Lung microvascular endothelial cell (primary cell): ENCODE data around the gene SP1. TPM values are rescaled to one million over a fixed set of nuclear protein-coding genes. Genes with fewer than 3 reads are reported as not detected.
"Not testable (repeated sequence)": the region's sequence is repeated elsewhere in the genome, so short reads cannot be mapped to it uniquely, and the experiment has no call there.

Experiments
- DNase-seq, 2 donors: peaks; one replicate each; pipeline versions ENCODE4 v3.0.0 to v3.0.0-alpha.2; 2010; ENCODE audit warnings: low read depth in 2 of 2
- total RNA-seq: library from RNA; depleted of rRNA; stranded (reverse); fragments of >200 nt; gene quantifications from 2 replicates; pipeline ENCODE4 v1.2.1, GENCODE V29; 2014

Gene SP1
- total RNA-seq, 1 donor from 2014 or later, result 26.8 TPM

DNA sequence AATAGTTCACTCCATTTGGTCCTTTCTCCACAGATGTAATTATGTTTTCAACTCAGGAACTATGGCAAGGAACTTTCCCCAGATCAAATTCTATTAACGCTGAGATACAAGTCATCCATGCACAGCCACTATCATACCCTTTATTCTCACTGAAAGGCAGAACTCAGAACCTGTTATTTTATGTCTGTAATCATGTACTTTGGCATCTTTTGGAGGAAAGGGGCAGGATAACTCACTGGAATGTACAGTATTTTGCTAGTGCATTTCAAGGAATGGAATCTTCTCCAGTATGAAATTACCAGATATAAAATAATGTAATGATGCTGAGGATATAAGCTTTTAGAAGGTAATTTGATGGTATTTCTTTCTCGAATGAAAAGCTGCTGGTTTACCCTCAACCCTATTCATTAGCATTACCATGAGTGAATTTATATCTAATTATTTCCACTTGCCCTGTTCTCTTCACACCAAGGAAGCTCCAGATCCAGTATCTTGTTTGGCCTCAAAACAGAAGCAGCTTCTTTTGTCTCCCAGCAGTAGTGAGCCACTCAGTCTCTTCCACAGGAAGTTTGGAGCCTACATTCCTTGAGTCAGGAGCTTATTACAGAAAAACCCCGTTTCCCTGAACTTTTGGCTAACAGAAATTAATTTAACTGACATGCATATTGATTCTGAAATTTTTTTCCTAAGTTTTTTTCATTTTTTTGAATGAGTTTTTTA is 33.7 kb downstream of the SP1 start:
- peak in 1 of 2 donors; percentile 62 for DNase-seq

DNA sequence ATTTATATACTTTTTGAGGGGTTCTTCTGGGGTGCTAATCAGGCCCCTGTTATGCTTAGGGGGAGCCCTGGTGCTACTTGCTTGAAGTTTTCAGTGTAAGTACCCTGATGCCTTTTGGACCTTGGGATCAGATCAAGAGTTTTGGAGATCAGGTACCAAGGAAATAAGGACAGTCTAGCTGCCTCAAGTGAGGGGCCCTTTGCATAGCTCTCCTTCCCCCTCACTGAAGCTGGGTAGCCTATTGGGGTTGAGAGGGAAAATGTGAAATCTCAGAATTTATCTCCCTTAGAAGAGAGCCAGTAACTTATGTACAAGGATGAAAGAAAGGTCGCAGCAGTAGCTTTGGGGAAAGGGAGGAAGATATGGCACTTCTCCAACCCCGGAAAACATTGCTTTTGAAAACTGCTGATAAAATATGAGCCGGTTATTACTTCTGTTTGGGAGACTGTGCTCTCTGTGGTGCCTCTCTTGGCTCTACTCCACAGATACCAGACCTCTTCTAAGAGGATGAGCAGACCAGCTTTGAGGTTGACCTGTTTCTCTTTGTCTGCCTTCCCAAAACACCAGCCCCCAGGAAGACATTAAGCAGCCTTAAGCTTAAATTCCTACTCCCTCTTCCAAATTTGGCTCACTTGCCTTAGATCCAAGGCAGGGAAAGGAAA is 34.9 kb downstream of the SP1 start:
- peak in 1 of 2 donors; percentile 17 for DNase-seq

DNA sequence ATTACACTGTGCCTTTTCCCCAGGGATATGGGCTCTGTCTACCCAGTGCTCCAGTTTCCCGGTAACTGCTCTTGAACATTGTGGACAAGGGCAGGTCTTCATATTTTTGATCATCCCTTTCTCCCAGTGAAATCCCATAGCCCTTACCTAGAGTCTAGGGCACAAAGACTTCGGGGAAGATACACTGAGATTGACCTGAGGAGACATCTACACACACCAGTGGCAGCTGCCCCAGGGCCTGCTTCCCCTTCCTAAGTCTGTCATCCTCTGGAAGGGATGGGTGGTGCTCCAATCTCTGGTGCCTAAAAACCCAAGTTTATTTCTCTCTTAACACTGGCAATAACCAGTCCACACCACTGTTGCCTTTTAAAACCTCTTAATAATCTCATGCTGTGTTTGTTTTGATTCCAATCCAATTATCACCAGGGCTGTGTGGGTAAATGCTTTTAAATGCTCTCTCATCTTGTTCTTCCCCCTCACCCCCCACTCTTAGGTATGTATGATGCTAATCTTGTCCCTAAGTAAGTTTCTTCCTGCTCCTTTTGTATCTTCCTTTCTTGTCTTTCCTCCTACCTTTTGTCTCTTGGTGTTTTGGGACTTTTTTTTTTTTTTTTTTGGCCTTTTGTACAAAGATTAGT is 35.9 kb downstream of the SP1 start:
- DNase-seq, result peak in 1 of 2 donors; percentile 20

DNA sequence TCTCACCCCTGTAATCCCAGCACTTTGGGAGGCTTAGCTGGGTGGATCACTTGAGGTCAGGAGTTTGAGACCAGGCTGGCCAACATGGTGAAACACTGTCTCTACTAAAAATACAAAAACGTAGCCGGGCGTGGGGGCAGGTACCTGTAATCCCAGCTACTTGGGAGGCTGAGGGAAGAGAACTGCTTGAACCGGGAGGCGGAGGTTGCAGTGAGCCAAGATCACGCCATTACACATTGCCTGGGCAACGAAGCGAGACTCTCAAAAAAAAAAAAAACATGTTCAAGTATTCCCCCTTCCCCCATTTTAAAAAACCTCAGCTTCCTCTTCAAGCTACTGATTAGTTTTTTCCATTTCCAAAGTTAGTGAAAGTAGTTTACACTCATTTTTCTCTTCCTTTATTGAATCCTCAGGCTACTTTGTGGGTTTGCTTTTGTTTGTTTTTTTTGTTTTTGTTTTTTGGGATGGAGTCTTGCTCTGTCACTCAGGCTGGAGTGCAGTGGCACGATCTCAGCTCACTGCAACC is 37.4 kb downstream of the SP1 start:
- not testable (repeated sequence) for DNase-seq

DNA sequence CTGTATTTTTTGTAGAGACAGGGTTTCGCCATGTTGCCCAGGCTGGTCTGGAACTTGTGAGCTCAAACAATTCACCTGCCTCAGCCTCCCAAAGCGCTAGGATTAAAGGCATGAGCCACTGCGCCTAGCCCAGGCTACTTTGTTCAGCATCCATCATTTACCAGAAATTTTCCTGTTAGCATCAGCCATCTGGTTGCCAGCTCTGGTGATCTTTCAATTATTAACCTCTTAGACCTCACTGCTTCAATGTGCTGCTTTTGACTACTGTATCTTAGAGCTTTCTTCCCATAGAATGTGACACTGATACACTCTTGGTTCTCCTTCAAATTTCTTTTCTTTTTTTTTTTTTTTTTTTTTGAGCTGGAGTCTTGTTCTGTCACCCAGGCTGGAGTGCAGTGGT is 38.2 kb downstream of the SP1 start:
- DNase-seq, result no peak

DNA sequence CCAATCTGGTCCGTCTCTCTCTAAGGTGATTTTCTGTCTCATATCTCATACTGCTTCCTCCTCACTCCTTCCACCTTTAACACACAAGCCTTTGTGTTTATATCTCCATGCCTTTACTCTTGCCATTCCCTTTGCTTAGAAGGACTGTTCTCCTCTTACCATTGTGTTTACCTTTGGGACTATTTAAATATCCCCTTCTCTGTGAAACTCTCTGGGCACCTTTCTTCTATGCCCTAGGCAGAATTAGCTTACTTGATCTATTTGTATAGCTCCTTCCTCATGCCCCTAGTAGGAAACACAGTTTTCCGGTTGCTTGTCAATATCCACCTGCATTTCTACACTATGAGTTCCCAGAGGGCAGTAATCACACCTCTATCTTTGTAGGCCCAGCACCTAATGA is 39.8 kb downstream of the SP1 start:
- DNase-seq, result no peak

DNA sequence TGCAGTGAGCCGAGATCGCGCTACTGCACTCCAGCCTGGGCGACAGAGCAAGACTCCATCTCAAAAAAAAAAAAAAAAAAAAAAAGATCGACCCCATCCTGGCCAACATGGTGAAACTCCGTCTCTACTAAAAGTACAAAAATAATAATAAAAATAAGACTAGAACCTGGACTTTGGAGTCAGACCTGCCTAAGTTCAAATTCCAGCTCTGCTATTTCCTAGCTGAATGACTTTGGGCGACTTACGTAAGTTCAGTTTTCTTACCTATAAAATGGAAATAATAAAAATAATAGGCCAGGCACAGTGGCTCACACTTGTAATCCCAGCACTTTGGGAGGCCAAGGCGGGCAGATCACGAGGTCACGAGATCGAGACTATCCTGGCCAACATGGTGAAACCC is 42.3 kb downstream of the SP1 start:
- DNase-seq, result not testable (repeated sequence)

DNA sequence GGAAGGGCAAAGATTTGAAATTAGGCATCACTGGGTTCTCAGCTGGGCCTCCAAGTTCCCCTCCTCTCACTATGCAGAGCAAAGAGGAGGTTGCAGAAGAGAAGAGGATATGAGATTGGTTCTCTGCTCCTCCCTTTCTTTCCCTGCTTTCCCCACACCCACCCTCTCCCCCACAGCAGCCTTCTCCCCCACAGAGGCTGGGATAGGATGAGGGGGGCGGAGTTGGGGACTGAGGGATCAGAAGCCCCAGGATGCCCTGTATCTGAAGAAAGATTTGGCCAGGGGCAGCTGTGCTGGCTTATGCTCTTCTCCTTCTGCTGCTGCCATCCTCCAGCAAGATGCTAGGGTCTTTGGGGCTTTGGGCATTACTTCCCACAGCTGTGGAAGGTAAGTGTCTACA is 43.6 kb downstream of the SP1 start, which contains the start of gene AMHR2:
AMHR2 (plus strand) TSS at position 259 of the 400 bp plus-strand sequence; CDS start at position 339, 80 bp downstream.
- no peak for DNase-seq

DNA sequence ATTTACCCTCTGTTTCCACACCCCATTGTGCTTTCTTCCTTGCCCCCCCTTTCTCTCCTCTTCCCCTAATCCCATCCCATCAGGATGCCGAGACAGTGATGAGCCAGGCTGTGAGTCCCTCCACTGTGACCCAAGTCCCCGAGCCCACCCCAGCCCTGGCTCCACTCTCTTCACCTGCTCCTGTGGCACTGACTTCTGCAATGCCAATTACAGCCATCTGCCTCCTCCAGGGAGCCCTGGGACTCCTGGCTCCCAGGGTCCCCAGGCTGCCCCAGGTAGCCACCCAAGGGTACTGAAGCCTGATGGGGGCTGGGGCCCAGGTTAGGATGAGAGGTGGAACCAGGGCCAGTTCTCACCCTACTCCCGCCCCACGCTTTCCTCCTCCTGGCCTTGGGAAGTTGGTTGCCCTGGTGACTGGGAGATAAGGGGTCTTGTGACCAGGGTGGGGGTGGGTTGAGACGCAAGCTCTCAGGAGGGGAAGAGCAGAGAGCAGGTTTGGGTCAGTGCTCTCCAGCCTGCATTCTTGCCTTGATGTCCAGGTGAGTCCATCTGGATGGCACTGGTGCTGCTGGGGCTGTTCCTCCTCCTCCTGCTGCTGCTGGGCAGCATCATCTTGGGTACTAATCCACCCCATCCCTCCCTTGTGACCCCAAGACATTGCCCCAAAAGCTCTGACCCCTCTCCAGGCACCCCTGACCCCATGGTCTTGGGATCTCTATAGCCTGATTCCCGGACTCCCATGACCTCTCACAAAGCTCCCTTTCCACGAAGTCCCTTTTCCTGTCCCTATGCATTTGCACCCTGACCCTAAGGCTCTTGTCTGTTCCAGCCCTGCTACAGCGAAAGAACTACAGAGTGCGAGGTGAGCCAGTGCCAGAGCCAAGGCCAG is 44.9 kb downstream of the SP1 start:
- DNase-seq, result no peak

DNA sequence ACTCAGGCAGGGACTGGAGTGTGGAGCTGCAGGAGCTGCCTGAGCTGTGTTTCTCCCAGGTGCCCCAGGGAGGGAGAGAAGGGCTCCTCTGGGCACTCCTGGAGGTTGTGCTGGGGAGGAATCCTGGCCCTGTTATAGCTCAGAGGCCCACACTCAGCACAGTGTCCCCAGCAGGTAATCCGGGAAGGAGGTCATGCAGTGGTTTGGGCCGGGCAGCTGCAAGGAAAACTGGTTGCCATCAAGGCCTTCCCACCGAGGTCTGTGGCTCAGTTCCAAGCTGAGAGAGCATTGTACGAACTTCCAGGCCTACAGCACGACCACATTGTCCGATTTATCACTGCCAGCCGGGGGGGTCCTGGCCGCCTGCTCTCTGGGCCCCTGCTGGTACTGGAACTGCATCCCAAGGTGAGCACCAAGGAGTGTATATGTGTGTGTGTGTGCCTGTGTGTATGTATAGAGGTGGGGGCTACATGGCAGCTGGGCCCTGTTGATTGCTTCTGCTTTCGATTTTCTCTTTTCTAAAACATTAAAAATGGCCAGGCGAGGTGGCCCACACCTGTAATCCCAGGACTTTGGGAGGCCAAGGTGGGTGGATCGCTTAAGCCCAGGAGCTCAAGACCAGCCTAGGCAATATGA is 45.7 kb downstream of the SP1 start:
- DNase-seq, result no peak

DNA sequence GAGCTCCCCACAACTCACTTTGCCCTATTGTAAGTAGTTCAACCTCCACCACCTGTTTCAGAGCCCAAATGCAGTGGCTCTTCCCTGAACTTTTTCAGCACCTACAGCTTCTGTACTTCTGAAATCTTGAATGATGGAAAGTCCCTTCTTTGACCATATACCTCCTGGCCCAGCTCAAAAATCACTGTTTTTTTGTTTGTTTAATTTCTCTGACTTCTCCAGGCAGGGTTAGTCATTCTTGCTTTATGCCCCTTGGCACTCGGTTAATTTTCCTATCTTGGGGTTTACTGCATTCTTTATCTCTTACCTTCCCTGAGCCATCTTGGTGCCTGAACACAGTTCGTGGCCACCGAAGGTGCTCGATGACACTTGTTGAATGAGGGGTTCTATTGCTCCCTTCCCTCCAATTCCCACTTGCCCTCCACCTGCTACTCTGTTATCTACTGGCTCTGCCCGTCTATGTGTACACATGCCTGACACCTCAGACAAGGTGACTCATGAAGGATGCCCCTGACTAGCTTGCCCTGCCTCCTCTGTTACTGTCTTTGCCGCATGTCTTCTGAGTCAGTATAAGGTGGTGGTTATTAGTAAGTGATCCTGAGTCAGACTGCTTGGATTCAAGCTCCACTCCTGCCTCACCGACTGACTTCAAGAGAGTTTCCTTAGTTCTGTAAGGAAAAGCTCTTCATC is 48.1 kb downstream of the SP1 start:
- DNase-seq, result peak in 1 of 2 donors; percentile 70

DNA sequence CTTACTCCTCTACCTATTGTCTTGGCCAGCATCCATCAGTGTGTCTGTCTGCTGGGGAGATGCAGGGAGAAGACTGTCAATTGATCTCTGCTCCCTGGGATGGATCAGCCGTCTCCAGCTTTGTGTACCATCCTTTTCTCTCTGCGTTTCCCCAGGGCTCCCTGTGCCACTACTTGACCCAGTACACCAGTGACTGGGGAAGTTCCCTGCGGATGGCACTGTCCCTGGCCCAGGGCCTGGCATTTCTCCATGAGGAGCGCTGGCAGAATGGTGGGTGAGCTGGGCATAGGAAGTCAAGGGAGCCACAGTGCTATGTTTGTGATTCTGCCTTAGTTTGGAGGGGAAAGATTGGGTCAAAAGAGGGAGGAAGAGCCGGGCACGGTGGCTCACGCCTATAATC is 48.8 kb downstream of the SP1 start:
- DNase-seq, result no peak

DNA sequence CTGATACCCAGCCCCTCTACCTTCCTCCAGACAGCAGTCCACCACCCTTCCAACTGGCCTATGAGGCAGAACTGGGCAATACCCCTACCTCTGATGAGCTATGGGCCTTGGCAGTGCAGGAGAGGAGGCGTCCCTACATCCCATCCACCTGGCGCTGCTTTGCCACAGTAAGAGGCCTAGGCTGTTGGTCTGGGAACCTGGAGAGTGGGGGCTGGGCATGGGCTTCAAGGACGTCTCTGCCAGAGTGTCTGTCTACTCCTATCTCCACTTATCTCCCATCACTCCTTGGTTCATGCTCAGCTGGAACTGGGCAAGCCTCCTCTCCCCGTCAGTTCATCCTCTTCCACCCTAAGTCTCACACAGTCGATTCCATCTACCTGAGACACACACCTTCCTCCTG is 50.1 kb downstream of the SP1 start:
- no peak for DNase-seq

DNA sequence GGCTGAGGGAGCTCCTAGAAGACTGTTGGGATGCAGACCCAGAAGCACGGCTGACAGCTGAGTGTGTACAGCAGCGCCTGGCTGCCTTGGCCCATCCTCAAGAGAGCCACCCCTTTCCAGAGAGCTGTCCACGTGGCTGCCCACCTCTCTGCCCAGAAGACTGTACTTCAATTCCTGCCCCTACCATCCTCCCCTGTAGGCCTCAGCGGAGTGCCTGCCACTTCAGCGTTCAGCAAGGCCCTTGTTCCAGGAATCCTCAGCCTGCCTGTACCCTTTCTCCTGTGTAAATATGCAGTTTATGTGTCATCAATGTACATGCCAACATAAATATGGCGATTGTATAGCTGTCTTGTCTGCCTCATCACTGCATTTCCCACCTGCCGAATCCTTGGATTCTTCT is 51.2 kb downstream of the SP1 start:
- no peak for DNase-seq

DNA sequence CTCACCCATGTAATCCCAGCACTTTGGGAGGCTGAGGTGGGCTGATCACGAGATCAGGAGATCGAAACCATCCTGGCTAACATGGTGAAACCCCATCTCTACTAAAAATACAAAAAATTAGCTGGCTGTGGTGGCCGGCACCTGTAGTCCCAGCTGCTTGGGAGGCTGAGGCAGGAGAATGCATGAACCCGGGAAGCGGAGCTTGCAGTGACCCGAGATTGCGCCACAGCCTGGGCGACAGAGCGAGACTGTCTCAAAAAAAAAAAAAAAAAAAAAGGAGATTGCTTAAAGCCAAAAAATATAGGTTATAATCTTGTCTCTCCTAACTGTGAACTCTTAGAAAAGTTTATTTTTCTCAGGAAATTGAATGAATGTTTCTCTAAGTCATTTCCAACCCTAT is 55.4 kb downstream of the SP1 start:
- not testable (repeated sequence) for DNase-seq

DNA sequence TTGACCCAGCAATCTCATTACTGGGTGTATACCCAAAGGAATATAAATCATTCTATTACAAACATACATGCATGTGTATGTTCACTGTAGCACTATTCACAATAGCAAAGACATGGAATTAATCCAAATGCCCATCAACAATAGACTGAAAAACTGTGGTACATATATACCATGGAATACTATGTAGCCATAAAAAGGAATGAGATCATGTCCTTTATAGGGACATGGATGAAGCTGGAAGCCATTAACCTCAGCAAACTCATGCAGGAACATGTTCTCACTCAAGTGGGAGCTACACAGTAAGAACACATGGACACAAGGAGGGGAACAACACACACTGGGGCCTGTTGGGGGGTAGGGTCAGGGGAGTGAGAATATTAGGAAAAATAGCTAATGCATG is 59.6 kb downstream of the SP1 start:
- DNase-seq, result not testable (repeated sequence)

DNA sequence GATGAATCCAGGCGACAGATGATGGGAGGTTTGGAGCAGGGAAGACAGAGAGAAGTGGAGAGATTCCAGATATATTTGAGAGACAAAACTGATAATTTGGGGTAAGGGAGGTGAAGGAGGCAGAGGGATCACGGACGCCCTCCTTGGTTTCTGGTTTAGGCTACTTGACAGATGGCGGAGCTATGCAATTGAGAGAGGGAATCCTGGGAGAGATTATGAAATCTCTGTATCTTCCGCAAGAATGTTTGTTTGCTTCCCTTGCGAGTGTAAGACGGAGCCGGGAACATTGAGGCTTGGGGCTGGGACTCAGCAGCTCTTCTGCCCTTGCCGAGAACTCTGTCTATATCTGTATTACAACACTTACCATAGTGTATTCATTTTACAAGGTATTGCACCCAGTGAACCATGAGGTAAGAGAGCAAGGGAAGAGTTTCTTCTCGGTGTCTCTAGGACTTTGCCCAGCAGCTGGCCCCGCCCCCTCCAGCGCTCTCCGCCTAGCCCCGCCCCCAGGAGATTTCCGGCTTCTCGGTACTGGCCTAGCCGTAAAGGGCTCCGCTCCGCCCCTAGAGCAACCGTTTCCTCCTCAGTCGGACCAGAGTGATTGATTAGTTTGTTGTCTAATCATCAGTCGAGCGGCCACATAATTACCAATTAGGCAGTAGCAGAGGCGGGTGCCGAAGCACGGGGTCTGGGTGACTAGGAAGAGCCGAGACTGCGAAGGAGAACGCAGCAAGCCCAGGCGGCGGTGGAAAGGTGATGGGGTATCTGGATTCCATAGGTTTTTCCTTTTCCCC is 61.3 kb downstream of the SP1 start, which contains the start of gene PRR13:
PRR13 (plus strand) TSS at position 695 of the 794 bp plus-strand sequence. CDS start 981 bp downstream, outside the sequence.
- peak; percentile 98 to 100 for DNase-seq

DNA sequence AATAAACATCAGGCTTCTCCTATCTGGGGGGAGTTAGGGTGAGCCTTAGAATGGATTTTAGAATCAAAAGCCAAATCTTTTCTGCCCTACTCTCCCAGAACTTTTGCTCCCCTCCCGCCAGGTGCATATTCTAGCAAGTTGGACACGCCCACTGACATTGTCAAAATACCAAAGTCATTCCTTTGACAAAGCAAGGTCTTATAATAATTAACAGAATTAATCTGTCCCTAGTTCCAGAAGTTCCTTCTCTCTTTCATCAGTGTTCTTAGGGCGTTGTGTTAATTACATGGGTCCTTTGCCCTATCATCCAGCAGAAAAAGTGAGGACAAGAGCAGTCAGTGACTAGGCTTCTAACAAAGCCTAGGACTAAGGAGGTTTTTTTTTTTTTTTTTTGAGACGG is 64.0 kb downstream of the SP1 start:
- DNase-seq, result no peak
